Mesenchymal stem cell (in vitro differentiated cells and primary cell): Measurements from ENCODE around the gene DCLK1.

Source experiments
- DNase-seq: peaks from one replicate; pipeline ENCODE4 v3.0.0-alpha.2; 2013
- H2AFZ ChIP-seq: one replicate; pipeline ENCODE4 v1.6.1; 2013; ENCODE audit warnings: low read depth, mild to moderate bottlenecking, control low read depth, inconsistent platforms, low read length, moderate library complexity
- H2AK5ac ChIP-seq: 2 replicates; pipeline ENCODE4 v1.6.1; 2013; ENCODE audit warnings: low read length, moderate library complexity, mild to moderate bottlenecking, inconsistent platforms; ENCODE audit not compliant: severe bottlenecking
- H2BK120ac ChIP-seq: one replicate; pipeline ENCODE4 v1.6.1; 2013; ENCODE audit warnings: low read depth, mild to moderate bottlenecking, inconsistent platforms, low read length, moderate library complexity
- H2BK12ac ChIP-seq, 2 experiments: one replicate each; pipeline ENCODE4 v1.6.1; 2013; ENCODE audit warnings: inconsistent platforms in 2 of 2, low read length in 2 of 2, mild to moderate bottlenecking in 2 of 2, moderate library complexity in 2 of 2, control low read depth in 1 of 2
- H2BK15ac ChIP-seq: one replicate; pipeline ENCODE4 v1.6.1; 2013; ENCODE audit warnings: mild to moderate bottlenecking, low read depth, inconsistent platforms; ENCODE audit not compliant: poor library complexity, severe bottlenecking
- H2BK5ac ChIP-seq: 2 replicates; pipeline ENCODE4 v1.6.1; 2013; ENCODE audit warnings: low read depth, mild to moderate bottlenecking, low read length, control low read depth, inconsistent platforms; ENCODE audit not compliant: poor library complexity, severe bottlenecking
- H3K14ac ChIP-seq, 2 experiments: one replicate each; pipeline ENCODE4 v1.6.1; 2013; ENCODE audit warnings: inconsistent platforms in 2 of 2, low read length in 2 of 2, control low read depth in 1 of 2, mild to moderate bottlenecking in 1 of 2, moderate library complexity in 1 of 2
- H3K18ac ChIP-seq, 2 experiments: one replicate each; pipeline ENCODE4 v1.6.1; 2013; ENCODE audit warnings: inconsistent platforms in 2 of 2, low read length in 2 of 2, control low read depth in 1 of 2, low read depth in 1 of 2, mild to moderate bottlenecking in 1 of 2
- H3K23ac ChIP-seq, 2 experiments: one replicate each; pipeline ENCODE4 v1.6.1; 2013; ENCODE audit warnings: inconsistent platforms in 2 of 2, low read length in 2 of 2, mild to moderate bottlenecking in 2 of 2, moderate library complexity in 2 of 2, control low read depth in 1 of 2
- H3K27ac ChIP-seq: 2 replicates; pipeline ENCODE4 v1.5.1; 2013; ENCODE audit warnings: mild to moderate bottlenecking, moderate library complexity, low read length, control low read depth, inconsistent platforms; ENCODE audit not compliant: poor library complexity, severe bottlenecking
- H3K27me3 ChIP-seq, 2 experiments: 2 replicates each; pipeline versions ENCODE4 v1.6.1 to v1.7.0; 2013; ENCODE audit warnings: low read length in 2 of 2, mild to moderate bottlenecking in 2 of 2, moderate library complexity in 2 of 2, control low read depth in 1 of 2, inconsistent platforms in 1 of 2; ENCODE audit not compliant: control insufficient read depth in 1 of 2, insufficient read depth in 1 of 2
- H3K36me3 ChIP-seq, 2 experiments: 2 replicates each; pipeline versions ENCODE4 v1.6.1 to v1.7.0; 2013; ENCODE audit warnings: low read length in 2 of 2, control low read depth in 1 of 2, inconsistent platforms in 1 of 2, low read depth in 1 of 2, mild to moderate bottlenecking in 1 of 2; ENCODE audit not compliant: insufficient read depth in 2 of 2, control insufficient read depth in 1 of 2
- H3K4ac ChIP-seq, 2 experiments: one replicate each; pipeline ENCODE4 v1.6.1; 2013; ENCODE audit warnings: inconsistent platforms in 2 of 2, low read length in 2 of 2, mild to moderate bottlenecking in 2 of 2, moderate library complexity in 2 of 2, control low read depth in 1 of 2, low read depth in 1 of 2
- H3K4me1 ChIP-seq: 2 replicates; pipeline ENCODE4 v1.6.1; 2013; ENCODE audit warnings: low read depth, low read length, control low read depth; ENCODE audit not compliant: control insufficient read depth, insufficient read depth
- H3K4me2 ChIP-seq: 2 replicates; pipeline ENCODE4 v1.6.1; 2013; ENCODE audit warnings: low read length, mild to moderate bottlenecking, inconsistent platforms; ENCODE audit not compliant: poor library complexity, severe bottlenecking
- H3K4me3 ChIP-seq, 2 experiments: 2 replicates each; pipeline versions ENCODE4 v1.5.1 to v1.7.0; 2013; ENCODE audit warnings: low read length in 2 of 2, mild to moderate bottlenecking in 2 of 2, control low read depth in 1 of 2, low read depth in 1 of 2; ENCODE audit not compliant: insufficient read depth in 1 of 2
- H3K79me1 ChIP-seq: replicated peaks from 2 replicates; pipeline ENCODE4 v1.6.1; 2013; ENCODE audit warnings: mild to moderate bottlenecking, control low read depth, low read length, inconsistent platforms; ENCODE audit not compliant: poor library complexity, severe bottlenecking
- H3K9ac ChIP-seq: 2 replicates; pipeline ENCODE4 v1.7.0; 2013; ENCODE audit warnings: mild to moderate bottlenecking, low read length, moderate library complexity
- H3K9me3 ChIP-seq: 2 replicates; pipeline ENCODE4 v1.7.0; 2013; ENCODE audit warnings: mild to moderate bottlenecking, low read length; ENCODE audit not compliant: control insufficient read depth
- H4K8ac ChIP-seq: one replicate; pipeline ENCODE4 v1.6.1; 2013; ENCODE audit warnings: inconsistent platforms, mild to moderate bottlenecking, low read length, moderate library complexity
- H4K91ac ChIP-seq: one replicate; pipeline ENCODE4 v1.6.1; 2013; ENCODE audit warnings: mild to moderate bottlenecking, low read length, inconsistent platforms
- WGBS: methylation state at CpG from one replicate; pipeline ENCODE4 v1.1.7; 2013; ENCODE audit warnings: mixed read lengths; 5-methylcytosine and 5-hydroxymethylcytosine counted together

DCLK1 gene

GRCh38 chr13:36028359-36029025 is 102.7 kb downstream of the DCLK1 start:
- Histone ChIP-seq H3K23ac (no peak overlapping the region), H3K14ac (no peak overlapping the region), H3K9ac (no peak overlapping the region), H3K9me3 (no peaks in the 10 kb centered on the region), H3K27me3 (no peaks in the 10 kb centered on the region), H3K4me2 (no peak overlapping the region), H2BK15ac (no peak overlapping the region), H3K36me3 (no peaks in the 10 kb centered on the region), H3K18ac (no peak overlapping the region), H2BK5ac (no peak overlapping the region), H2BK120ac (no peak overlapping the region), H2BK12ac (no peak overlapping the region), H3K79me1 (no peaks in the 10 kb centered on the region), H2AK5ac (no peak overlapping the region), H3K4me3 (no peak overlapping the region), H3K4me1 (no peaks in the 10 kb centered on the region), H2AFZ (no peak overlapping the region), H4K91ac (no peak overlapping the region), H3K27ac (no peak overlapping the region), H3K4ac (no peak overlapping the region), H4K8ac (no peak overlapping the region)
- no peak for DNase-seq
- 61% methylated on average over 6 of the region's 6 CpGs for WGBS

- Histone ChIP-seq H3K79me1 (no peaks in the 10 kb centered on the region), H3K36me3 (no peaks in the 10 kb centered on the region), H4K91ac (no peak overlapping the region), H3K27me3 (no peaks in the 10 kb centered on the region), H3K4me2 (no peak overlapping the region), H2BK120ac (no peak overlapping the region), H3K27ac (no peak overlapping the region), H2BK15ac (no peak overlapping the region), H3K9me3 (peaks cover 16% of the 10 kb centered on the region), H3K9ac (no peak overlapping the region), H3K18ac (no peak overlapping the region), H2AK5ac (no peak overlapping the region), H2BK5ac (no peak overlapping the region), H2BK12ac (no peak overlapping the region), H3K23ac (no peak overlapping the region), H3K14ac (no peak overlapping the region), H3K4me1 (no peaks in the 10 kb centered on the region), H2AFZ (no peak overlapping the region), H3K4ac (no peak overlapping the region), H4K8ac (no peak overlapping the region), H3K4me3 (no peak overlapping the region)
- 81% methylated on average over 1 of the region's 2 CpGs for WGBS
- no peak for DNase-seq
Measured at GRCh38 chr13:36026531-36026930, 104.7 kb downstream of the DCLK1 start.

GRCh38 chr13:36014763-36015162 is 116.4 kb downstream of the DCLK1 start:
- Histone ChIP-seq H2AFZ (no peak overlapping the region), H3K27ac (no peak overlapping the region), H3K4me1 (no peaks in the 10 kb centered on the region), H4K91ac (no peak overlapping the region), H2BK15ac (no peak overlapping the region), H3K9ac (no peak overlapping the region), H2BK120ac (no peak overlapping the region), H3K23ac (no peak overlapping the region), H3K4ac (no peak overlapping the region), H4K8ac (no peak overlapping the region), H3K27me3 (no peaks in the 10 kb centered on the region), H3K14ac (no peak overlapping the region), H3K18ac (no peak overlapping the region), H3K9me3 (peaks cover 9% of the 10 kb centered on the region), H2AK5ac (no peak overlapping the region), H3K4me2 (no peak overlapping the region), H2BK12ac (no peak overlapping the region), H3K79me1 (no peaks in the 10 kb centered on the region), H3K36me3 (peaks cover 0 to 2% of the 10 kb centered on the region in 2 experiments), H2BK5ac (no peak overlapping the region), H3K4me3 (no peak overlapping the region)
- no peak for DNase-seq
- WGBS, result 84% methylated on average over 3 of the region's 3 CpGs

GRCh38 chr13:36006894-36007675 is 124.1 kb downstream of the DCLK1 start:
- H2BK15ac ChIP-seq, result no peak overlapping the region
- H3K4me3 ChIP-seq, result no peak overlapping the region
- no peak overlapping the region for H2AK5ac ChIP-seq
- H3K4ac ChIP-seq, result no peak overlapping the region
- H3K9me3 ChIP-seq, result no peaks in the 10 kb centered on the region
- H3K4me2 ChIP-seq, result no peak overlapping the region
- H3K18ac ChIP-seq, result no peak overlapping the region
- H2BK5ac ChIP-seq, result no peak overlapping the region
- H3K9ac ChIP-seq, result no peak overlapping the region
- no peak overlapping the region for H4K91ac ChIP-seq
- H2AFZ ChIP-seq, result no peak overlapping the region
- no peaks in the 10 kb centered on the region for H3K79me1 ChIP-seq
- no peak overlapping the region for H2BK120ac ChIP-seq
- no peak for DNase-seq
- H3K36me3 ChIP-seq, result no peaks in the 10 kb centered on the region
- H3K23ac ChIP-seq, result no peak overlapping the region
- no peak overlapping the region for H2BK12ac ChIP-seq
- no peaks in the 10 kb centered on the region for H3K27me3 ChIP-seq
- H4K8ac ChIP-seq, result no peak overlapping the region
- H3K4me1 ChIP-seq, result no peaks in the 10 kb centered on the region
- 0% methylated on average over 1 of the region's 5 CpGs for WGBS
- no peak overlapping the region for H3K14ac ChIP-seq
- H3K27ac ChIP-seq, result no peak overlapping the region
